Inferior parietal cortex (tissue), 1 donor: ENCODE results near the gene FMNL3.

ENCODE experiments used
- DNase-seq: peaks from one replicate; pipeline ENCODE4 v3.0.0-alpha.2; 2016; ENCODE audit errors: extremely low spot score

Gene FMNL3

DNA sequence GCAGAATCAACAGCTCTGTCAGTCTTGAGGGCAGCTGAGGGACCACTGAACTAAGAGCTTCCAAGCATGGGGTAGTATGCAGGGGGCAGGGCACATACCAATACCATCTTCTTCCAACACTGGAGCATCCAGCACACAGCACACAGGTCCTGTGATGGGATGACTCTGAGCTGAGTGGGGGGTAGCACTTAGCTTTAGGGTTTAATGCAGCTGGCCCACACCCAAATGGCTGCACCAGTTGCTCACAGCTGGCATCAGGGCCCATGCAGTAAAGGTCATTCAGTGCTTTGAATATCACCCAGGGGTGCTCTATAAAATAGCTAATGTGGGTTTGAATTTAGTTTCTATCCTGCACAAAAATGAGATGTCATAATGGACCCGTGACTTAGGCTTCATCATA lies 103.5 kb downstream of the FMNL3 start:
- no peak for DNase-seq

DNA sequence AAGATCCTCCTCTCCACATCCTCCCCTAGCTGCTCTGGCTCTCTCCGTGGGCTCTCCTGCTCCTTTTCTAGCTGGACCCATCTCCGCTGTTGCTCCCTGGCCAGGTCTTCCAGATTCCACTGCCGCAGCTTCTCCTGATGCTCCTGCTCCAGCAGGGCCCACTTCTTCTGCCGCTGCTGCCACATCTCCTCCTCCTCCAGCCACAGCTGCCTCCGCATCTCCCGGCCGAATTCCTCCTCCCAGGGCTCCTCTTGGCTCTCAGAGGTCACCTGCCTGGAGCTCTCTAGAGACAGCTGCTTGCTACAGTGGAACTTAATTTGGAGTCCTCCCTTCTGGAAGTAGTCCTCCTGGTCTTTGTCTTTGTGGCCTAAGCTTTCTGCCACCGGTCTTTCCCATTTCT lies 107.2 kb downstream of the FMNL3 start:
- no peak for DNase-seq

DNA sequence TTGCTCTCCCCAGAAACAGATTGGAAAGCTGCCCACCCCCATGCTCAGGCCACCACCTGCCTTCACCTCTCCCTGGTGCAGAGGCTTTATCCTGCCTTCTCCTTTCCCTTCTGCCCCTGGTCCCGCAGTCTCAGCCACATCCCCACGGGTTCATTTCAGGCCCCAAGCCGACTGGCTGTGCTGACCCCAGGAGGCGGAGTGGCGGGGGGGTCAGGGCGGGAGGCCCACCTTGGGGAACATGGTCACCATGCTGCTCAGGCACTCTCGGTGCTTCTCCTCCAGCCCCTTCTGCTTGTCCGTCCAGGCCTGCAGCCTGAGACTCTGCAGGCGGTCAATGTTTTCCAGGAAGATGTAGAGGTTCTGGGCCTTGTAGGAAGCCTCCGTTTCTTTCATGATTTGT lies 108.7 kb downstream of the FMNL3 start:
- no peak for DNase-seq

DNA sequence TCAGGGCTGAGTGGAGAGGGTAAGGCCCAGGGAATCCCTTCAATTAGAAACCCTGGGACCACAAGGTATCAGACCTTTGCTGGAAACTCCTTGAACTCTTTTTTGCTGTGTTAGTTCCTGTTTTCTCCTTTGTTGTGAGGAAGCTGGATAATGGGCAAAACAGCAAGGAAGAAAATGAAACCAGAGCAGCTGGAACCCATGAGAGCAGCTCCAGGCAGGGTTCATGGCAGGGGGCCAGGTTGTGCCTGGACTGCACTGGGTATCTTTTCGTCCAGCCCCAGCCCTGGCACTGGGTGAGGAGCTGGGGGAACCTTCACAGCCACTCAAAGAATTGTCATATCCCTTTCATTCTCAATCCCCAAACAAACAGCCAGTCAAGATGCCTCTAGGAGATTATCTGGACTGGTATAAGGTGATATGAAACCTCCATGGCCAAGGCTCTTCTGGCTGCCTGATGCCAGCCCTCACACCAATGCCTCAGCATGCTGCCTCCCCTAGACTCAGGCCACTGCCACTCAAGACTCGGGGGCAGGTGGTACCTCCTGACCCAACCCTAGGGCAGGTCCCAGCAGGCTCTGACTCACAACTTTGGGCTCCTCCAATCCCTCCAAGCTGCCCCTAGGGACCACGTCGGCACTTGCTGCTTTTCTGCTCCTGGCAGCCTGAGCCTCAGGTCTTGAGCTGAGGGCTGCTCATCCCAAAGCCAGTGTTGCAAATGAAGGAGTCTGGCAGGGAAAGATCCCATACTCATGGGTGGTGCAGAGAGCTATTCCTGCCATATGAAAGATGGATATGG lies 118.3 kb downstream of the FMNL3 start:
- no peak for DNase-seq

- DNase-seq = no peak
Measured at GRCh38 chr12:49588281-49588680, 118.9 kb downstream of the FMNL3 start.

DNA sequence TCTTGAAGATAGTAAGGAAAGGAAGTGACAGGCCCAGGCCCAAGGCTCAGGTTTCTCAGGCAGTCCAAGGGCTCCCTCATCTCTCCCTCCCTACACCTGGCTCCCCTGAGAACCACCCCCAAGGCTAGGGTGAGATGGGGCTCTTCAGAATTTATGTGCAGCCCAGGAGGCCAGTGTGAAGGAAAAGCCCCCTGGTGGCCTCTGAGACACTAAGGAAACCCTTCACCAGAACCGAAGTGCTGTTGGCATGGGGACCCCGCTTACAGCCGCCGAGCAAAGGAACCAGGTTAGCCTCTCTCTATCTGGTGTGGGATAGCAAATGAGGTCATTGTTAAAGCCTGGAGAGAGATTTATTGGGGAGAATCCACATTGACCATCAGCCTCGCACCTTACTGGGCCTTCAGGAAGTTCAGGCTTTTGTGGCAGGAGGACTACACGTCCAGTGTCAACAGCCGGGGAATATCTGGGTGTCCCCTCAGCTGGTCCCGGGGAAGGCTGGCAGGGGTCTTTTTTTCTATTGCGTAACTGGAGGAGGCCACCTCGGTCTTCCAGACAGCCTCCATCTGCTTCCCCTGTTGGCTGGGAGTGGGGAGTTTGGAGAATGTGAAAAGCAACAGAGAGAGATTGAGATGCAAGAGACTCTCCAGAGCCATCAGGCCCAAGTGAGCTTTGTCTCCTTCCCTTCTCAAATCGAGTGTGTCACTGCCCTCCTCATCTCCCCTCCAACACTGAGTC lies 119.9 kb downstream of the FMNL3 start:
- no peak for DNase-seq
